Fibroblast of lung (primary cell): ENCODE data around the gene AHCYL2. TPM values are rescaled to one million over a fixed set of nuclear protein-coding genes. Genes with fewer than 3 reads are reported as not detected.

Source experiments
- DNase-seq, 2 donors: peaks; one replicate each; pipeline versions ENCODE4 v3.0.0 to v3.0.0-alpha.2; 2010; ENCODE audit warnings: low read depth in 2 of 2
- H2AFZ ChIP-seq: 2 replicates; pipeline ENCODE4 v1.5.1; 2012; ENCODE audit warnings: low read length, control low read depth, inconsistent platforms
- H3K27ac ChIP-seq: 2 replicates; pipeline ENCODE4 v1.5.1; 2011; ENCODE audit warnings: low read length, control low read depth; ENCODE audit not compliant: insufficient read depth
- H3K27me3 ChIP-seq: 2 replicates; pipeline ENCODE4 v1.5.1; 2011; ENCODE audit warnings: mild to moderate bottlenecking, low read length; ENCODE audit not compliant: control insufficient read depth, insufficient read depth
- H3K36me3 ChIP-seq: 2 replicates; pipeline ENCODE4 v1.5.1; 2011; ENCODE audit warnings: low read length; ENCODE audit not compliant: control insufficient read depth, insufficient read depth
- H3K4me1 ChIP-seq: 2 replicates; pipeline ENCODE4 v1.5.1; 2011; ENCODE audit warnings: low read length; ENCODE audit not compliant: control insufficient read depth, insufficient read depth; ENCODE audit errors: extremely low read depth
- H3K4me2 ChIP-seq: 2 replicates; pipeline ENCODE4 v1.5.1; 2011; ENCODE audit warnings: low read length, control low read depth; ENCODE audit not compliant: insufficient read depth; ENCODE audit errors: extremely low read depth
- H3K4me3 ChIP-seq, 4 experiments: fragments of 200-600 bp in 1 of 4; sonication (generic) in 1 of 4; replicated peaks in 1 of 4; 2 replicates each; pipeline ENCODE4 v1.5.1; 2011 to 2016; ENCODE audit warnings: low read length in 4 of 4, low read depth in 3 of 4, mild to moderate bottlenecking in 3 of 4, control low read depth in 2 of 4, inconsistent platforms in 1 of 4, mixed read lengths in 1 of 4; ENCODE audit not compliant: insufficient read depth in 1 of 4; ENCODE audit errors: control extremely low read depth in 1 of 4
- H3K79me2 ChIP-seq: 2 replicates; pipeline ENCODE4 v1.5.1; 2012; ENCODE audit warnings: mild to moderate bottlenecking, low read length, inconsistent platforms; ENCODE audit not compliant: control insufficient read depth, insufficient read depth
- H3K9ac ChIP-seq: 2 replicates; pipeline ENCODE4 v1.5.1; 2011; ENCODE audit warnings: mild to moderate bottlenecking, low read length, control low read depth; ENCODE audit not compliant: insufficient read depth
- H3K9me3 ChIP-seq: 2 replicates; pipeline ENCODE4 v1.5.1; 2012; ENCODE audit warnings: low read depth, low read length; ENCODE audit not compliant: control insufficient read depth, insufficient read depth
- H4K20me1 ChIP-seq: 2 replicates; pipeline ENCODE4 v1.5.1; 2011; ENCODE audit warnings: low read length; ENCODE audit not compliant: control insufficient read depth, insufficient read depth; ENCODE audit errors: extremely low read depth
- CTCF ChIP-seq, 2 donors: IDR thresholded peaks in 1 of 2; conservative IDR thresholded peaks in 1 of 2; 1 replicate in 1 of 2; 2 replicates in 1 of 2; pipeline ENCODE4 v1.5.1; 2011 to 2012; ENCODE audit warnings: low read length in 2 of 2, control low read depth in 1 of 2, inconsistent platforms in 1 of 2, low read depth in 1 of 2, mild to moderate bottlenecking in 1 of 2
- EZH2 ChIP-seq: IDR thresholded peaks from 2 replicates; pipeline ENCODE4 v1.5.1; 2012; ENCODE audit warnings: low read length, control low read depth, mild to moderate bottlenecking; ENCODE audit errors: missing control alignments
- polyA plus RNA-seq, 2 donors: library from polyadenylated mRNA; depleted of rRNA in 1 of 2; stranded (reverse) in 1 of 2; unstranded in 1 of 2; fragments of >200 nt; gene quantifications; 2 replicates each; pipeline ENCODE4 v1.2.1, GENCODE V29; 2011 to 2012; ENCODE audit warnings: missing spikeins in 1 of 2
- total RNA-seq: library from RNA; depleted of rRNA; stranded (reverse); fragments of >200 nt; gene quantifications from 2 replicates; pipeline ENCODE4 v1.2.1, GENCODE V29; 2014

Gene AHCYL2
- total and polyA plus RNA-seq, 2 donors (not counting 1 experiment from before 2014, with no cell fraction given), result 8.7 to 11.9 TPM

- TF ChIP-seq CTCF (conservative IDR thresholded peaks at IDR 0.05 in 1 of 2, IDR thresholded peaks at IDR 0.05 in 1 of 2; ENCODE audit: low read depth in 1 of 2, low read length in 2 of 2) (no peak), EZH2 (no peak)
- H4K20me1 ChIP-seq, result no peaks in the 10 kb centered on the region
These were observed 33.6 kb upstream of the AHCYL2 start for GRCh38 chr7:129191272-129191671.

GRCh38 chr7:129193892-129194291, 30.9 kb upstream of the AHCYL2 start:
- Histone ChIP-seq H3K36me3 (no peaks in the 10 kb centered on the region), H3K4me3 (no peak overlapping the region), H3K27ac (no peak overlapping the region), H3K27me3 (peaks cover 7% of the 10 kb centered on the region), H3K4me2 (no peak overlapping the region), H3K4me1 (no peaks in the 10 kb centered on the region), H4K20me1 (no peaks in the 10 kb centered on the region), H2AFZ (no peak overlapping the region), H3K9me3 (no peaks in the 10 kb centered on the region), H3K79me2 (no peaks in the 10 kb centered on the region), H3K9ac (no peak overlapping the region)
- TF ChIP-seq CTCF (conservative IDR thresholded peaks at IDR 0.05 in 1 of 2, IDR thresholded peaks at IDR 0.05 in 1 of 2; ENCODE audit: low read depth in 1 of 2, low read length in 2 of 2), result no peak
- TF ChIP-seq EZH2, result no peak
- DNase-seq, result no peak

More at GRCh38 chr7:129191272-129191671, 33.6 kb upstream of the AHCYL2 start:
- no peak overlapping the region for H3K9ac ChIP-seq
- DNase-seq, result no peak
- no peaks in the 10 kb centered on the region for H3K4me1 ChIP-seq
- H3K27me3 ChIP-seq, result peaks cover 14% of the 10 kb centered on the region
- no peak overlapping the region for H3K27ac ChIP-seq
- no peaks in the 10 kb centered on the region for H3K9me3 ChIP-seq
- no peaks in the 10 kb centered on the region for H3K36me3 ChIP-seq
- H3K79me2 ChIP-seq, result no peaks in the 10 kb centered on the region
- no peak overlapping the region for H2AFZ ChIP-seq
- H3K4me3 ChIP-seq, result no peak overlapping the region
- H3K4me2 ChIP-seq, result no peak overlapping the region

DNA sequence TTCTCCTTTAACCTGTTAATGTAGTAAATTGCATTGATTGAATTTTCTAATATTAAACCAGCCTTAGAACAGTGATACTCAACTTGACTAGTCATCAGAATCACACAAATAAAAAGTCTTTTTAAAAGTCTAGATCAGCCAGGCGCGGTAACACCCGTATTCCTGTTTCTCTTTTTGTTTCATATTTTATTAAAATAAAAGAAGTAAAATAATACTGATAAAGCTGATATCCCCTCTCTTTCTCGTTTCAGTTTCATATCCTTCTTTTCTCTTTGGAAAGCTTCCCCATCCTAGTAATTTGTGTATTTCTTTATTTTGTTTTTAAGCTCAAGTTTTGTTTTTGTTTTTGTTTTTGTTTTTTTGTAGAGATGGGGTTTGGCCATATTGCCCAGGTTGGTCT, 27.1 kb upstream of the AHCYL2 start:
- no peak overlapping the region for H3K4me3 ChIP-seq
- H3K27me3 ChIP-seq, result no peaks in the 10 kb centered on the region
- no peaks in the 10 kb centered on the region for H3K9me3 ChIP-seq
- H3K9ac ChIP-seq, result no peak overlapping the region
- no peaks in the 10 kb centered on the region for H3K4me1 ChIP-seq
- no peak for TF ChIP-seq CTCF (conservative IDR thresholded peaks at IDR 0.05 in 1 of 2, IDR thresholded peaks at IDR 0.05 in 1 of 2; ENCODE audit: low read depth in 1 of 2, low read length in 2 of 2)
- TF ChIP-seq EZH2, result no peak
- H2AFZ ChIP-seq, result no peak overlapping the region
- no peaks in the 10 kb centered on the region for H4K20me1 ChIP-seq
- DNase-seq, result no peak
- no peak overlapping the region for H3K27ac ChIP-seq
- no peaks in the 10 kb centered on the region for H3K36me3 ChIP-seq
- no peak overlapping the region for H3K4me2 ChIP-seq
- H3K79me2 ChIP-seq, result no peaks in the 10 kb centered on the region
